Fibroblast of lung (primary cell): ENCODE results near the gene EREG. TPM values are rescaled to one million over a fixed set of nuclear protein-coding genes. Genes with fewer than 3 reads are reported as not detected.

ENCODE experiments used
- DNase-seq, 2 donors: peaks; one replicate each; pipeline versions ENCODE4 v3.0.0 to v3.0.0-alpha.2; 2010; ENCODE audit warnings: low read depth in 2 of 2
- H2AFZ ChIP-seq: 2 replicates; pipeline ENCODE4 v1.5.1; 2012; ENCODE audit warnings: low read length, control low read depth, inconsistent platforms
- H3K27ac ChIP-seq: 2 replicates; pipeline ENCODE4 v1.5.1; 2011; ENCODE audit warnings: low read length, control low read depth; ENCODE audit not compliant: insufficient read depth
- H3K27me3 ChIP-seq: 2 replicates; pipeline ENCODE4 v1.5.1; 2011; ENCODE audit warnings: mild to moderate bottlenecking, low read length; ENCODE audit not compliant: control insufficient read depth, insufficient read depth
- H3K36me3 ChIP-seq: 2 replicates; pipeline ENCODE4 v1.5.1; 2011; ENCODE audit warnings: low read length; ENCODE audit not compliant: control insufficient read depth, insufficient read depth
- H3K4me1 ChIP-seq: 2 replicates; pipeline ENCODE4 v1.5.1; 2011; ENCODE audit warnings: low read length; ENCODE audit not compliant: control insufficient read depth, insufficient read depth; ENCODE audit errors: extremely low read depth
- H3K4me2 ChIP-seq: 2 replicates; pipeline ENCODE4 v1.5.1; 2011; ENCODE audit warnings: low read length, control low read depth; ENCODE audit not compliant: insufficient read depth; ENCODE audit errors: extremely low read depth
- H3K4me3 ChIP-seq, 4 experiments: fragments of 200-600 bp in 1 of 4; sonication (generic) in 1 of 4; replicated peaks in 1 of 4; 2 replicates each; pipeline ENCODE4 v1.5.1; 2011 to 2016; ENCODE audit warnings: low read length in 4 of 4, low read depth in 3 of 4, mild to moderate bottlenecking in 3 of 4, control low read depth in 2 of 4, inconsistent platforms in 1 of 4, mixed read lengths in 1 of 4; ENCODE audit not compliant: insufficient read depth in 1 of 4; ENCODE audit errors: control extremely low read depth in 1 of 4
- H3K79me2 ChIP-seq: 2 replicates; pipeline ENCODE4 v1.5.1; 2012; ENCODE audit warnings: mild to moderate bottlenecking, low read length, inconsistent platforms; ENCODE audit not compliant: control insufficient read depth, insufficient read depth
- H3K9ac ChIP-seq: 2 replicates; pipeline ENCODE4 v1.5.1; 2011; ENCODE audit warnings: mild to moderate bottlenecking, low read length, control low read depth; ENCODE audit not compliant: insufficient read depth
- H3K9me3 ChIP-seq: 2 replicates; pipeline ENCODE4 v1.5.1; 2012; ENCODE audit warnings: low read depth, low read length; ENCODE audit not compliant: control insufficient read depth, insufficient read depth
- H4K20me1 ChIP-seq: 2 replicates; pipeline ENCODE4 v1.5.1; 2011; ENCODE audit warnings: low read length; ENCODE audit not compliant: control insufficient read depth, insufficient read depth; ENCODE audit errors: extremely low read depth
- EZH2 ChIP-seq: IDR thresholded peaks from 2 replicates; pipeline ENCODE4 v1.5.1; 2012; ENCODE audit warnings: low read length, control low read depth, mild to moderate bottlenecking; ENCODE audit errors: missing control alignments
- polyA plus RNA-seq, 2 donors: library from polyadenylated mRNA; depleted of rRNA in 1 of 2; stranded (reverse) in 1 of 2; unstranded in 1 of 2; fragments of >200 nt; gene quantifications; 2 replicates each; pipeline ENCODE4 v1.2.1, GENCODE V29; 2011 to 2012; ENCODE audit warnings: missing spikeins in 1 of 2
- total RNA-seq: library from RNA; depleted of rRNA; stranded (reverse); fragments of >200 nt; gene quantifications from 2 replicates; pipeline ENCODE4 v1.2.1, GENCODE V29; 2014
- TF ChIP-seq, protein P1 (sequence below), 2 donors: IDR thresholded peaks in 1 of 2; conservative IDR thresholded peaks in 1 of 2; 1 replicate in 1 of 2; 2 replicates in 1 of 2; pipeline ENCODE4 v1.5.1; 2011 to 2012; ENCODE audit warnings: low read length in 2 of 2, control low read depth in 1 of 2, inconsistent platforms in 1 of 2, low read depth in 1 of 2, mild to moderate bottlenecking in 1 of 2

Gene EREG
- total and polyA plus RNA-seq, 2 donors (not counting 1 experiment from before 2014, with no cell fraction given): 0.41 to 9.9 TPM

DNA sequence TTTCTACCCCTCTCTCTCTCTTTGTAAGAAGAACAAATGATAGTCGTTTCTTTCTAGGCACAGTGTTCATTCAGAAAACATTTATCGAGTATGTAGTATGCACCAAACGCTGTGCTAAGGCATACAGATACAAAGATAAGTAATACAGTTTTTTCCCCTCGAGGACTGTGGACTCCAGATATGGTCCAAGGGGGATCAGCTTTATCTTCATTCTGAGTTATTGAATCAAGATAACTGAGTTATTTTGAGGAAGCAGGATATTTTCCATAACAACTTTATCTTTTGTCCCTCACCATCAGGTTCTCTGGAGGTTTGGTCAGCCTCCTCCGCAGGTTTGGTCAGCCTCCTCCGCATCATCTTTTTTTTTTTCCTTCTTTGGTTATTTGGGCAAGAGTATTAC is 15.0 kb downstream of the EREG start:
- TF ChIP-seq, protein P1, sequence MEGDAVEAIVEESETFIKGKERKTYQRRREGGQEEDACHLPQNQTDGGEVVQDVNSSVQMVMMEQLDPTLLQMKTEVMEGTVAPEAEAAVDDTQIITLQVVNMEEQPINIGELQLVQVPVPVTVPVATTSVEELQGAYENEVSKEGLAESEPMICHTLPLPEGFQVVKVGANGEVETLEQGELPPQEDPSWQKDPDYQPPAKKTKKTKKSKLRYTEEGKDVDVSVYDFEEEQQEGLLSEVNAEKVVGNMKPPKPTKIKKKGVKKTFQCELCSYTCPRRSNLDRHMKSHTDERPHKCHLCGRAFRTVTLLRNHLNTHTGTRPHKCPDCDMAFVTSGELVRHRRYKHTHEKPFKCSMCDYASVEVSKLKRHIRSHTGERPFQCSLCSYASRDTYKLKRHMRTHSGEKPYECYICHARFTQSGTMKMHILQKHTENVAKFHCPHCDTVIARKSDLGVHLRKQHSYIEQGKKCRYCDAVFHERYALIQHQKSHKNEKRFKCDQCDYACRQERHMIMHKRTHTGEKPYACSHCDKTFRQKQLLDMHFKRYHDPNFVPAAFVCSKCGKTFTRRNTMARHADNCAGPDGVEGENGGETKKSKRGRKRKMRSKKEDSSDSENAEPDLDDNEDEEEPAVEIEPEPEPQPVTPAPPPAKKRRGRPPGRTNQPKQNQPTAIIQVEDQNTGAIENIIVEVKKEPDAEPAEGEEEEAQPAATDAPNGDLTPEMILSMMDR (conservative IDR thresholded peaks at IDR 0.05 in 1 of 2, IDR thresholded peaks at IDR 0.05 in 1 of 2; ENCODE audit: low read depth in 1 of 2, low read length in 2 of 2): no peak
- TF ChIP-seq EZH2: no peak
- Histone ChIP-seq H3K79me2 (no peaks in the 10 kb centered on the region), H3K4me2 (no peak overlapping the region), H3K36me3 (no peaks in the 10 kb centered on the region), H3K9ac (no peak overlapping the region), H3K27ac (no peak overlapping the region), H4K20me1 (no peaks in the 10 kb centered on the region), H2AFZ (no peak overlapping the region), H3K4me1 (no peaks in the 10 kb centered on the region), H3K9me3 (no peaks in the 10 kb centered on the region), H3K4me3 (no peak overlapping the region), H3K27me3 (no peaks in the 10 kb centered on the region)
- no peak for DNase-seq

DNA sequence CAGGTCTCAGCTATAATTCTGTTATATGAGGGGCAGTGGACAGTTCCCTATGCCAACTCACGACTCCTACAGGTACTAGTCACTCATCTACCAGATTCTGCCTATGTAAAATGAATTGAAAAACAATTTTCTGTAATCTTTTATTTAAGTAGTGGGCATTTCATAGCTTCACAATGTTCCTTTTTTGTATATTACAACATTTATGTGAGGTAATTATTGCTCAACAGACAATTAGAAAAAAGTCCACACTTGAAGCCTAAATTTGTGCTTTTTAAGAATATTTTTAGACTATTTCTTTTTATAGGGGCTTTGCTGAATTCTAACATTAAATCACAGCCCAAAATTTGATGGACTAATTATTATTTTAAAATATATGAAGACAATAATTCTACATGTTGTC is 20.4 kb downstream of the EREG start:
- H3K4me3 ChIP-seq: no peak overlapping the region
- H3K27ac ChIP-seq: no peak overlapping the region
- no peaks in the 10 kb centered on the region for H3K4me1 ChIP-seq
- H3K9ac ChIP-seq: no peak overlapping the region
- no peaks in the 10 kb centered on the region for H3K9me3 ChIP-seq
- H4K20me1 ChIP-seq: no peaks in the 10 kb centered on the region
- DNase-seq: no peak
- no peaks in the 10 kb centered on the region for H3K27me3 ChIP-seq
- no peaks in the 10 kb centered on the region for H3K79me2 ChIP-seq
- TF ChIP-seq, protein P1 (conservative IDR thresholded peaks at IDR 0.05 in 1 of 2, IDR thresholded peaks at IDR 0.05 in 1 of 2; ENCODE audit: low read depth in 1 of 2, low read length in 2 of 2): no peak
- TF ChIP-seq EZH2: no peak
- H3K4me2 ChIP-seq: no peak overlapping the region
- H3K36me3 ChIP-seq: no peaks in the 10 kb centered on the region
- H2AFZ ChIP-seq: no peak overlapping the region

DNA sequence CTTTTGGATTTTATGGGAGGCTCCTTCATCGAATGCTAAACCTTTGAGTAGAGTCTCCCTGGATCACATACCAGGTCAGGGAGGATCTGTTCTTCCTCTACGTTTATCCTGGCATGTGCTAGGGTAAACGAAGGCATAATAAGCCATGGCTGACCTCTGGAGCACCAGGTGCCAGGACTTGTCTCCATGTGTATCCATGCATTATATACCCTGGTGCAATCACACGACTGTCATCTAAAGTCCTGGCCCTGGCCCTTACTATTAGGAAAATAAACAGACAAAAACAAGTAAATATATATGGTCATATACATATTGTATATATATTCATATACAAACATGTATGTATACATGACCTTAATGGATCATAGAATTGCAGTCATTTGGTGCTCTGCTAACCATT is 21.2 kb downstream of the EREG start:
- Histone ChIP-seq H3K36me3 (no peaks in the 10 kb centered on the region), H2AFZ (no peak overlapping the region), H3K4me1 (no peaks in the 10 kb centered on the region), H3K79me2 (no peaks in the 10 kb centered on the region), H3K27ac (no peak overlapping the region), H4K20me1 (no peaks in the 10 kb centered on the region), H3K27me3 (no peaks in the 10 kb centered on the region), H3K9me3 (no peaks in the 10 kb centered on the region), H3K9ac (no peak overlapping the region), H3K4me3 (no peak overlapping the region), H3K4me2 (no peak overlapping the region)
- DNase-seq: no peak
- TF ChIP-seq EZH2: no peak
- TF ChIP-seq, protein P1 (conservative IDR thresholded peaks at IDR 0.05 in 1 of 2, IDR thresholded peaks at IDR 0.05 in 1 of 2; ENCODE audit: low read depth in 1 of 2, low read length in 2 of 2): no peak
